Mucosa of descending colon (tissue), 3 donors: ENCODE results near the gene MACF1. TPM values are rescaled to one million over a fixed set of nuclear protein-coding genes. Genes with fewer than 3 reads are reported as not detected.

Experiments used
- ATAC-seq: fragments of 200-7000 bp; cut with Tn5 transposase; one replicate; pipeline ENCODE4 v1.9.1; 2020; ENCODE audit warnings: mild to moderate bottlenecking, moderate library complexity
- DNase-seq, 3 donors: peaks; one replicate each; pipeline ENCODE4 v3.0.0-alpha.2; 2020
- H3K36me3 ChIP-seq: fragments of 200-600 bp; one replicate; pipeline ENCODE4 v1.8.0; 2021; ENCODE audit warnings: low read depth, mild to moderate bottlenecking
- H3K4me1 ChIP-seq: fragments of 200-600 bp; one replicate; pipeline ENCODE4 v1.8.0; 2021; ENCODE audit warnings: low read depth, mild to moderate bottlenecking
- H3K4me3 ChIP-seq: fragments of 200-600 bp; one replicate; pipeline ENCODE4 v1.8.0; 2021; ENCODE audit warnings: mild to moderate bottlenecking
- H3K9me3 ChIP-seq: fragments of 200-600 bp; one replicate; pipeline ENCODE4 v1.8.0; 2021; ENCODE audit warnings: mild to moderate bottlenecking
- intact Hi-C, 2 donors: fragments of 100-400 bp; cut with DNase I in 1 of 2; cut with micrococcal nuclease in 1 of 2; formaldehyde crosslinking; loops; one replicate each; pipeline versions ENCODE4 v1.11.0 to v1.11.1; 2022; cut with DNase I, micrococcal nuclease
- total RNA-seq, 3 donors: library from RNA; stranded (reverse); fragmentation: NEBNext Ultra II Directional in 2 of 3; extraction: Animal tissue kit (Norgen Biotek cat#: 25700) in 2 of 3; gene quantifications; one replicate each; pipeline versions ENCODE4 v1.2.1 to v1.2.4, GENCODE V29; 2021 to 2023
- TF ChIP-seq, protein P1 (sequence below): fragments of 200-600 bp; IDR thresholded peaks from one replicate; pipeline ENCODE4 v1.8.0; 2022; ENCODE audit warnings: antibody characterized with exemption, mild to moderate bottlenecking
- donor health status: DM: no; HTN: no; CAD: no; lungs with moderate emphysema.
- donor health status: DM: no; HTN: no; CAD: no.
- donor health status: DM: no; HTN: yes; CAD: no.

The MACF1 gene
- total RNA-seq, 3 donors from 2014 or later: 146 to 362 (median 156) TPM

DNA sequence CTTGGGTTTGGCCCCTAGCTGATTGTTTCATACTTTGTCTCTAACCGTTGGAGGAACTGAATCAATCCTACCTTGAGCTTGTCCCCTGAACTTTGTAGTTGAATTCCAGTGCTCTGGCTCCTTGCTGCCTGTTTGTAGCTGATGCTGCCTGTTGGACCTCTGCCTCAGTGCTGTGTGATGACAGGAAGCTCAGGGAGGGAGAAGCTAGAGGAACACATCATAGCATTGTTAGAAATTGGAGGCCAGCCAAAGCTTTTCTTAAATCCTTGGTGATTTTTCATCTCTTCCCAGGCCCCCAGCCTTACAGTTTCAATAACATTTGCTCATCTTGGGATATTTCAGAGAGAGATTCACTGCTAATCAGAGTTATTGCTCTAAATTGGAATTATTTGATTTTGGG is 34.0 kb downstream of the MACF1 start:
- H3K9me3 ChIP-seq: no peaks in the 10 kb centered on the region
- TF ChIP-seq, protein P1, sequence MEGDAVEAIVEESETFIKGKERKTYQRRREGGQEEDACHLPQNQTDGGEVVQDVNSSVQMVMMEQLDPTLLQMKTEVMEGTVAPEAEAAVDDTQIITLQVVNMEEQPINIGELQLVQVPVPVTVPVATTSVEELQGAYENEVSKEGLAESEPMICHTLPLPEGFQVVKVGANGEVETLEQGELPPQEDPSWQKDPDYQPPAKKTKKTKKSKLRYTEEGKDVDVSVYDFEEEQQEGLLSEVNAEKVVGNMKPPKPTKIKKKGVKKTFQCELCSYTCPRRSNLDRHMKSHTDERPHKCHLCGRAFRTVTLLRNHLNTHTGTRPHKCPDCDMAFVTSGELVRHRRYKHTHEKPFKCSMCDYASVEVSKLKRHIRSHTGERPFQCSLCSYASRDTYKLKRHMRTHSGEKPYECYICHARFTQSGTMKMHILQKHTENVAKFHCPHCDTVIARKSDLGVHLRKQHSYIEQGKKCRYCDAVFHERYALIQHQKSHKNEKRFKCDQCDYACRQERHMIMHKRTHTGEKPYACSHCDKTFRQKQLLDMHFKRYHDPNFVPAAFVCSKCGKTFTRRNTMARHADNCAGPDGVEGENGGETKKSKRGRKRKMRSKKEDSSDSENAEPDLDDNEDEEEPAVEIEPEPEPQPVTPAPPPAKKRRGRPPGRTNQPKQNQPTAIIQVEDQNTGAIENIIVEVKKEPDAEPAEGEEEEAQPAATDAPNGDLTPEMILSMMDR: no peak
- H3K4me1 ChIP-seq: no peaks in the 10 kb centered on the region
- no peak overlapping the region for H3K4me3 ChIP-seq
- H3K36me3 ChIP-seq: no peaks in the 10 kb centered on the region
- DNase-seq: no peak
- no peak for ATAC-seq
- intact Hi-C loops: no loop called here

DNA sequence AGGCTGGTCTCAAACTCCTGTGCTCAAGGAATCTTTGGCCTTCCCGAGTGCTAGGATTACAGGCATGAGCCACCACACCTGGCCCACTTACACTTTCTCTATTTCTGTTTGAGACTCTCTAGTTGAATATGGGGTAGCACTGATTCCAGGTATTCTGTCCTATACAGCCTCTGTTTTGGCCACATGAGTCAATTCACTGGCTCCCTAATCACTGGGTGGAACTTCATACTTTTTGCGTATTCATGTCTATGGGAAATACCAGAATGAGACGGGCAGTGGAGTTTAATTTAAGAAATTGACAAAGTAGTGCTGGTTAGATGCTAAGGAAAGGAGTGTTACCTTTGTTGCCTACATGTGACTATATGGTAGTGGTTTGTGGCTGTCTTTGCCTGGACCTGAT is 35.5 kb downstream of the MACF1 start:
- intact Hi-C loops: no loop called here
- no peak for ATAC-seq
- Histone ChIP-seq H3K4me1 (no peaks in the 10 kb centered on the region), H3K9me3 (no peaks in the 10 kb centered on the region), H3K4me3 (no peak overlapping the region), H3K36me3 (no peaks in the 10 kb centered on the region)
- TF ChIP-seq, protein P1: no peak
- DNase-seq: no peak

DNA sequence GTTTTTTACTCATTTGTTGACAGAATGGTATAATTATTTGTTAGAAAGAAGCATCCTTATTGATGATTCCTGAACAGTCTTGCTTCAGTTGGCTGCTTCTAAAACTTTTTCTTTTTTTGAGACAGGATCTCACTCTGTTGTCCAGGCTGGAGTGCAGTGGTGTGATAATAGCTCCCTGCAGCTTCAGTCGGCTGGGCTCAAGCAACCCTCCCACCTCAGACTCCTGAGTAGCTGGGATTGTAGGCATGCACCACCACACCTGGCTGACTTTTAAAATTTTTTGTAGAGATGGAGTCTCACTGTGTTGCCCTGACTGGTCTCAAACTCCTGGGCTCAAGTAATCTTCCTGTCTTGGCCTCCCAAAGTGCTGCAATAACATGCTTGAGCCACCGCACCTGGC is 38.8 kb downstream of the MACF1 start:
- H3K4me1 ChIP-seq: no peaks in the 10 kb centered on the region
- no peak overlapping the region for H3K4me3 ChIP-seq
- no peaks in the 10 kb centered on the region for H3K9me3 ChIP-seq
- no peak for ATAC-seq
- TF ChIP-seq, protein P1: no peak
- no peaks in the 10 kb centered on the region for H3K36me3 ChIP-seq
- intact Hi-C loops: no loop called here
- DNase-seq: no peak

DNA sequence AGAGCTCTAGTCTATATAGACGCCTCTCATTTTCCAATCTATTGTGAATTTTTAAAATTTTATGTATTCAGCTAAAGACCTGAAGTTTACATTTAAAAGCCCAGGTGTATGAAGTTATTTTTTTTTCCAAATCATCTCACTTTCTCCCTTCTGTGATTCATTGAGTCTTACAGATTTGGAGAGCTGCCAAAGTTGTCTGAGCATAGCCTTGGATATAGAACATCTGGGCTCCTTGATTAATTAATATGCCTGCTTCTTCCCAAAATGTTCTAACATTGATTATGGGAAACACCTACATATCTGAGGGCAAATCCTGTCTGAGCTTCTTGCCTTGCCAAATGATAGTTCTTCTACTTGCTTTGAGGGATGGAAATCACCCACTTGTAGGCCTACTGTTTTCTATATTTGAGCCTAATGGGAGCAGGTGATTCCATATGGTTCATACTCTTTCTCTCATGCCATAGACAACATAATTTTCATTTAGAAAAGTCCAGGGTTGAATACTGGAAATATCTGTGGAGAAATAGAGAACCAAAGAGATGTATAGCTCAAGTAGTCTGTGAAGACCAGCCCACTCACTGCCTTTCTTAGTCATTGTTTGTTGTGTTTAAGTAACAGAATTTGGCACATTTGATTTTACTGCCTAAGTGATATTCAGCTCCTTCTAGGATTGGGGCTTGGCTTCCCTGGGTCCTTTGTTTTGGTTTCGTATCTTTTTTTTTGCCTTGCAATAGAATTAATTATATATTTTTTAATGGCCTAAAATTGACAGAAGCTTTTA is 46.2 kb downstream of the MACF1 start:
- intact Hi-C loops: loop anchor here in 1 of 2 donors (10.0 kb wide), 1 partner anchor 56 kb away; no protein-coding TSS in a partner anchor
- no peak for ATAC-seq
- H3K9me3 ChIP-seq: no peaks in the 10 kb centered on the region
- TF ChIP-seq, protein P1: no peak
- no peaks in the 10 kb centered on the region for H3K4me1 ChIP-seq
- no peak overlapping the region for H3K4me3 ChIP-seq
- no peaks in the 10 kb centered on the region for H3K36me3 ChIP-seq
- no peak for DNase-seq

DNA sequence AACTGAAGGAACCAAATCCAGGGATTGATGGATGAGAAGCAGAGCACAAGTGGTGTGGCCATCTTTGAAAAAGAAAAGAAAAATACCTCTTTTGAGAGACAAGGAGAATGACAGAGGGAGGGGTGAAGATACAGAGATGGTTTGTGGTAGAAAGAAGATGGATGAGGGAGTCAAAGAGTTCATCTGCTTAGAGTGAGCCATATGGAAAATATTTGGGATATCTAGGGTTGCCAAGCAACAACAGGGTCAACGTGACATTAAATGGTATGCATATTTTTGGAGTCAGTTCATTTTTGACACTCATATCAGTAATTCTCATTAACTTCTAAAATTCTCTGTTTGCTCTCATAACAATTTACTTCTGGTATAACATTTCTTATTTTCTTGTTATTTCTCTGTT is 50.7 kb downstream of the MACF1 start:
- H3K4me3 ChIP-seq: no peak overlapping the region
- intact Hi-C loops: loop anchor here in 1 of 2 donors (5.0 to 10.0 kb wide), 2 partner anchors 60 to 153 kb away; no protein-coding TSS in a partner anchor
- TF ChIP-seq, protein P1: no peak
- H3K9me3 ChIP-seq: no peaks in the 10 kb centered on the region
- H3K4me1 ChIP-seq: no peaks in the 10 kb centered on the region
- ATAC-seq (no peak), DNase-seq (no peak)
- no peaks in the 10 kb centered on the region for H3K36me3 ChIP-seq
